ENCODE measurements around the gene DPF3. TPM values are rescaled to one million over a fixed set of nuclear protein-coding genes. Genes with fewer than 3 reads are reported as not detected.
A peak's percentile ranks its signal among the peaks of the same experiment; 100 is the strongest.

DPF3 gene
- total RNA-seq, 1 donor from 2014 or later: 1.1 TPM

- Mint-ChIP-seq H3K36me3 (ENCODE audit: low read depth) (no peaks in the 10 kb centered on the region), H3K4me1 (ENCODE audit: low read depth) (peaks cover 22% of the 10 kb centered on the region), H3K4me3 (ENCODE audit: unreplicated experiment) (no peak overlapping the region), H3K27ac (ENCODE audit: unreplicated experiment) (no peak overlapping the region), H3K9me3 (ENCODE audit: low read depth) (no peaks in the 10 kb centered on the region), H3K27me3 (ENCODE audit: low read depth) (no peaks in the 10 kb centered on the region)
- no peak for DNase-seq (ENCODE audit: low spot score)
- TF ChIP-seq CTCF (IDR thresholded peaks at IDR 0.05): no peak
These were observed 179.8 kb downstream of the DPF3 start for GRCh38 chr14:72714094-72714493.

GRCh38 chr14:72711936-72712335, 182.0 kb downstream of the DPF3 start:
- Mint-ChIP-seq H3K9me3 (ENCODE audit: low read depth) (no peaks in the 10 kb centered on the region), H3K27ac (ENCODE audit: unreplicated experiment) (no peak overlapping the region), H3K4me3 (ENCODE audit: unreplicated experiment) (no peak overlapping the region), H3K36me3 (ENCODE audit: low read depth) (no peaks in the 10 kb centered on the region), H3K4me1 (ENCODE audit: low read depth) (peaks cover 22% of the 10 kb centered on the region), H3K27me3 (ENCODE audit: low read depth) (no peaks in the 10 kb centered on the region)
- DNase-seq (ENCODE audit: low spot score): no peak
- TF ChIP-seq CTCF (IDR thresholded peaks at IDR 0.05): no peak

- no peak overlapping the region for H3K4me3 Mint-ChIP-seq (ENCODE audit: unreplicated experiment)
- no peak for TF ChIP-seq CTCF (IDR thresholded peaks at IDR 0.05)
- no peaks in the 10 kb centered on the region for H3K27me3 Mint-ChIP-seq (ENCODE audit: low read depth)
- no peaks in the 10 kb centered on the region for H3K9me3 Mint-ChIP-seq (ENCODE audit: low read depth)
- peaks cover 14% of the 10 kb centered on the region for H3K4me1 Mint-ChIP-seq (ENCODE audit: low read depth)
- no peak for DNase-seq (ENCODE audit: low spot score)
- peak overlapping the region; percentile 78 for H3K27ac Mint-ChIP-seq (ENCODE audit: unreplicated experiment)
- H3K36me3 Mint-ChIP-seq (ENCODE audit: low read depth): no peaks in the 10 kb centered on the region
These were observed 183.8 kb downstream of the DPF3 start for GRCh38 chr14:72709916-72710611.

GRCh38 chr14:72708708-72709475, 185.0 kb downstream of the DPF3 start:
- Mint-ChIP-seq H3K36me3 (ENCODE audit: low read depth) (no peaks in the 10 kb centered on the region), H3K9me3 (ENCODE audit: low read depth) (no peaks in the 10 kb centered on the region), H3K27me3 (ENCODE audit: low read depth) (no peaks in the 10 kb centered on the region), H3K4me1 (ENCODE audit: low read depth) (peaks cover 11% of the 10 kb centered on the region), H3K27ac (ENCODE audit: unreplicated experiment) (no peak overlapping the region), H3K4me3 (ENCODE audit: unreplicated experiment) (no peak overlapping the region)
- DNase-seq (ENCODE audit: low spot score): no peak
- no peak for TF ChIP-seq CTCF (IDR thresholded peaks at IDR 0.05)

GRCh38 chr14:72708222-72708621, 185.7 kb downstream of the DPF3 start:
- no peak overlapping the region for H3K4me3 Mint-ChIP-seq (ENCODE audit: unreplicated experiment)
- H3K36me3 Mint-ChIP-seq (ENCODE audit: low read depth): no peaks in the 10 kb centered on the region
- H3K9me3 Mint-ChIP-seq (ENCODE audit: low read depth): no peaks in the 10 kb centered on the region

More at GRCh38 chr14:72708222-72708621, 185.7 kb downstream of the DPF3 start:
- Mint-ChIP-seq H3K27me3 (ENCODE audit: low read depth) (no peaks in the 10 kb centered on the region), H3K4me1 (ENCODE audit: low read depth) (peaks cover 11% of the 10 kb centered on the region), H3K27ac (ENCODE audit: unreplicated experiment) (no peak overlapping the region)
- TF ChIP-seq CTCF (IDR thresholded peaks at IDR 0.05): no peak
- DNase-seq (ENCODE audit: low spot score): no peak
